WTC11 (cell line): Measurements from ENCODE around the gene KAT7. TPM values are rescaled to one million over a fixed set of nuclear protein-coding genes. Genes with fewer than 3 reads are reported as not detected.
"Not testable (repeated sequence)": the region's sequence is repeated elsewhere in the genome, so short reads cannot be mapped to it uniquely, and the experiment has no call there.

ENCODE experiments used
- ATAC-seq: fragments of 200-7000 bp; cut with Tn5 transposase; 2 replicates; pipeline ENCODE4 v1.10.0; 2021; ENCODE audit warnings: mild to moderate bottlenecking, moderate library complexity
- CTCF ChIA-PET: fragments of 300-600 bp; sonication (Branson Sonifier 250); formaldehyde crosslinking; loops from one replicate; lab custom pipeline; 2021; ENCODE audit warnings: antibody characterized with exemption; lab: Charles Lee
- POLR2A ChIA-PET: fragments of 350-600 bp; sonication (Branson Sonifier 250); formaldehyde crosslinking; loops from one replicate; lab custom pipeline; 2021; ENCODE audit warnings: antibody characterized with exemption; lab: Charles Lee
- DNase-seq: peaks from one replicate; pipeline ENCODE4 v3.0.0; 2021; ENCODE audit warnings: low spot score
- H3K27ac Mint-ChIP-seq: 2 replicates; pipeline ENCODE4 v1.8.0; 2021; ENCODE audit warnings: mixed read lengths
- H3K27me3 Mint-ChIP-seq: 2 replicates; pipeline ENCODE4 v1.8.0; 2021; ENCODE audit warnings: low read depth, mild to moderate bottlenecking, moderate library complexity, mixed read lengths
- H3K36me3 Mint-ChIP-seq: 2 replicates; pipeline ENCODE4 v1.8.0; 2021; ENCODE audit warnings: mixed read lengths
- H3K4me1 Mint-ChIP-seq: 2 replicates; pipeline ENCODE4 v1.8.0; 2022; ENCODE audit warnings: mixed read lengths
- H3K4me3 Mint-ChIP-seq: 2 replicates; pipeline ENCODE4 v1.8.0; 2021; ENCODE audit warnings: mild to moderate bottlenecking, moderate library complexity, mixed read lengths
- H3K9me3 Mint-ChIP-seq: 2 replicates; pipeline ENCODE4 v1.8.0; 2021; ENCODE audit warnings: mixed read lengths
- ATF1 ChIP-seq: sonication (generic); formaldehyde crosslinking; IDR thresholded peaks from 2 replicates; pipeline ENCODE4 v1.8.1; 2023; ENCODE audit warnings: mild to moderate bottlenecking, moderate library complexity, missing genetic modification reagents
- CREB1 ChIP-seq: sonication (generic); formaldehyde crosslinking; IDR thresholded peaks from 2 replicates; pipeline ENCODE4 v1.8.0; 2023; ENCODE audit warnings: mild to moderate bottlenecking, missing genetic modification reagents
- CREM ChIP-seq: sonication (generic); formaldehyde crosslinking; IDR thresholded peaks from 2 replicates; pipeline ENCODE4 v1.8.1; 2022; ENCODE audit warnings: mild to moderate bottlenecking, missing genetic modification reagents, moderate library complexity
- E2F5 ChIP-seq: sonication (generic); formaldehyde crosslinking; IDR thresholded peaks from 2 replicates; pipeline ENCODE4 v1.8.1; 2022; ENCODE audit warnings: mild to moderate bottlenecking, moderate library complexity, missing genetic modification reagents
- ESRRA ChIP-seq: sonication (generic); formaldehyde crosslinking; IDR thresholded peaks from 2 replicates; pipeline ENCODE4 v1.8.1; 2022; ENCODE audit warnings: mild to moderate bottlenecking, missing genetic modification reagents, borderline replicate concordance
- ETV6 ChIP-seq: sonication (generic); formaldehyde crosslinking; IDR thresholded peaks from 2 replicates; pipeline ENCODE4 v1.8.1; 2022; ENCODE audit warnings: mild to moderate bottlenecking, missing genetic modification reagents
- KAT7 ChIP-seq: sonication (generic); formaldehyde crosslinking; IDR thresholded peaks from 2 replicates; pipeline ENCODE4 v1.8.1; 2023; ENCODE audit warnings: missing genetic modification reagents, mild to moderate bottlenecking, borderline replicate concordance
- NFATC4 ChIP-seq: fragments of 250-450 bp; sonication (Bioruptor Pico); IDR thresholded peaks from 2 replicates; pipeline ENCODE4 v1.9.0; 2021; ENCODE audit warnings: mild to moderate bottlenecking
- NR2C2 ChIP-seq: sonication (generic); formaldehyde crosslinking; IDR thresholded peaks from 2 replicates; pipeline ENCODE4 v1.8.0; 2022; ENCODE audit warnings: mild to moderate bottlenecking, missing genetic modification reagents
- PREB ChIP-seq: sonication (generic); formaldehyde crosslinking; IDR thresholded peaks from 2 replicates; pipeline ENCODE4 v1.8.1; 2022; ENCODE audit warnings: mild to moderate bottlenecking, missing genetic modification reagents, moderate library complexity, borderline replicate concordance
- RORB ChIP-seq: fragments of 250-450 bp; sonication (Bioruptor Pico); IDR thresholded peaks from 2 replicates; pipeline ENCODE4 v1.9.0; 2021; ENCODE audit warnings: mild to moderate bottlenecking
- SMAD4 ChIP-seq: sonication (generic); formaldehyde crosslinking; IDR thresholded peaks from 2 replicates; pipeline ENCODE4 v1.8.0; 2022; ENCODE audit warnings: mild to moderate bottlenecking, missing genetic modification reagents
- TCF7 ChIP-seq: sonication (generic); formaldehyde crosslinking; IDR thresholded peaks from 2 replicates; pipeline ENCODE4 v1.8.0; 2022; ENCODE audit warnings: mild to moderate bottlenecking, low read depth, missing genetic modification reagents, moderate library complexity
- TEAD1 ChIP-seq: sonication (generic); formaldehyde crosslinking; IDR thresholded peaks from 2 replicates; pipeline ENCODE4 v1.8.0; 2022; ENCODE audit warnings: mild to moderate bottlenecking, missing genetic modification reagents
- TEAD4 ChIP-seq: sonication (generic); formaldehyde crosslinking; IDR thresholded peaks from 2 replicates; pipeline ENCODE4 v1.8.0; 2022; ENCODE audit warnings: mild to moderate bottlenecking, missing genetic modification reagents
- TP53 ChIP-seq: sonication (generic); formaldehyde crosslinking; IDR thresholded peaks from 2 replicates; pipeline ENCODE4 v1.8.1; 2023; ENCODE audit warnings: mild to moderate bottlenecking, missing genetic modification reagents
- USF2 ChIP-seq: sonication (generic); formaldehyde crosslinking; IDR thresholded peaks from 2 replicates; pipeline ENCODE4 v1.8.1; 2023; ENCODE audit warnings: mild to moderate bottlenecking, missing genetic modification reagents, moderate library complexity
- ZNF121 ChIP-seq: sonication (generic); formaldehyde crosslinking; IDR thresholded peaks from 2 replicates; pipeline ENCODE4 v1.8.0; 2023; ENCODE audit warnings: missing genetic modification reagents
- ZNF219 ChIP-seq: sonication (generic); formaldehyde crosslinking; IDR thresholded peaks from 2 replicates; pipeline ENCODE4 v1.8.0; 2023; ENCODE audit warnings: missing genetic modification reagents, mild to moderate bottlenecking, borderline replicate concordance
- ZNF281 ChIP-seq: sonication (generic); formaldehyde crosslinking; IDR thresholded peaks from 2 replicates; pipeline ENCODE4 v1.8.0; 2023; ENCODE audit warnings: mild to moderate bottlenecking, missing genetic modification reagents
- ZNF423 ChIP-seq: fragments of 250-450 bp; sonication (Bioruptor Pico); IDR thresholded peaks from 2 replicates; pipeline ENCODE4 v2.1.2; 2022; ENCODE audit warnings: mild to moderate bottlenecking, moderate library complexity
- ZSCAN18 ChIP-seq: fragments of 250-450 bp; sonication (Bioruptor Pico); IDR thresholded peaks from 2 replicates; pipeline ENCODE4 v2.1.2; 2022; ENCODE audit warnings: mild to moderate bottlenecking, moderate library complexity
- total RNA-seq: library from RNA; stranded (reverse); gene quantifications from 3 replicates; pipeline ENCODE4 v1.2.3, GENCODE V29; 2021
- TF ChIP-seq, protein P1 (sequence below): sonication (generic); formaldehyde crosslinking; IDR thresholded peaks from 2 replicates; pipeline ENCODE4 v1.8.1; 2023; ENCODE audit warnings: mild to moderate bottlenecking, moderate library complexity, missing genetic modification reagents

The KAT7 gene
- total RNA-seq, 1 experiment from 2014 or later = 199 TPM

- TF ChIP-seq PREB (no peak), CREB1 (CRISPR knock-in tag) (no peak), TEAD4 (CRISPR knock-in tag) (no peak), E2F5 (CRISPR knock-in tag) (no peak), RORB (CRISPR knock-in tag) (no peak), KAT7 (CRISPR knock-in tag) (no peak), ETV6 (CRISPR knock-in tag) (no peak)
- TF ChIP-seq, protein P1, sequence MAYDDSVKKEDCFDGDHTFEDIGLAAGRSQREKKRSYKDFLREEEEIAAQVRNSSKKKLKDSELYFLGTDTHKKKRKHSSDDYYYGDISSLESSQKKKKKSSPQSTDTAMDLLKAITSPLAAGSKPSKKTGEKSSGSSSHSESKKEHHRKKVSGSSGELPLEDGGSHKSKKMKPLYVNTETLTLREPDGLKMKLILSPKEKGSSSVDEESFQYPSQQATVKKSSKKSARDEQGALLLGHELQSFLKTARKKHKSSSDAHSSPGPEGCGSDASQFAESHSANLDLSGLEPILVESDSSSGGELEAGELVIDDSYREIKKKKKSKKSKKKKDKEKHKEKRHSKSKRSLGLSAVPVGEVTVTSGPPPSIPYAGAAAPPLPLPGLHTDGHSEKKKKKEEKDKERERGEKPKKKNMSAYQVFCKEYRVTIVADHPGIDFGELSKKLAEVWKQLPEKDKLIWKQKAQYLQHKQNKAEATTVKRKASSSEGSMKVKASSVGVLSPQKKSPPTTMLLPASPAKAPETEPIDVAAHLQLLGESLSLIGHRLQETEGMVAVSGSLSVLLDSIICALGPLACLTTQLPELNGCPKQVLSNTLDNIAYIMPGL = no peak
- TF ChIP-seq, all 79 proteins: peak for 0
These were observed 35.1 kb downstream of the KAT7 start (continued) for GRCh38 chr17:49823614-49824013.

- POLR2A ChIA-PET = no interaction called here
- H3K9me3 Mint-ChIP-seq = no peaks in the 10 kb centered on the region
- H3K27ac Mint-ChIP-seq = 0 out of 2 replicates have a peak overlapping the region, but pooled peaks have one; percentile 2
- no peaks in the 10 kb centered on the region for H3K27me3 Mint-ChIP-seq
- no peak overlapping the region for H3K4me3 Mint-ChIP-seq
- H3K36me3 Mint-ChIP-seq = peaks cover 87% of the 10 kb centered on the region
- DNase-seq (no peak), ATAC-seq (no peak)
- TF ChIP-seq TCF7 (CRISPR knock-in tag) = no peak
- TF ChIP-seq ZNF281 (CRISPR knock-in tag) = no peak
- no peak for TF ChIP-seq TEAD1 (CRISPR knock-in tag)
- TF ChIP-seq ESRRA (CRISPR knock-in tag) = no peak
- no peak for TF ChIP-seq ATF1 (CRISPR knock-in tag)
- TF ChIP-seq ZNF219 = no peak
- no peak for TF ChIP-seq TP53 (CRISPR knock-in tag)
- no peak for TF ChIP-seq ZNF121
- TF ChIP-seq USF2 (CRISPR knock-in tag) = no peak
- TF ChIP-seq ZSCAN18 (CRISPR knock-in tag) = no peak
- TF ChIP-seq CREM (CRISPR knock-in tag) = no peak
- TF ChIP-seq SMAD4 (CRISPR knock-in tag) = no peak
- TF ChIP-seq ZNF423 (CRISPR knock-in tag) = no peak
- no peak for TF ChIP-seq NFATC4 (CRISPR knock-in tag)
- no peak for TF ChIP-seq NR2C2 (CRISPR knock-in tag)
- H3K4me1 Mint-ChIP-seq = peaks cover 38% of the 10 kb centered on the region
- CTCF ChIA-PET = no interaction called here
These were observed 37.2 kb downstream of the KAT7 start for GRCh38 chr17:49825645-49826044.

DNA sequence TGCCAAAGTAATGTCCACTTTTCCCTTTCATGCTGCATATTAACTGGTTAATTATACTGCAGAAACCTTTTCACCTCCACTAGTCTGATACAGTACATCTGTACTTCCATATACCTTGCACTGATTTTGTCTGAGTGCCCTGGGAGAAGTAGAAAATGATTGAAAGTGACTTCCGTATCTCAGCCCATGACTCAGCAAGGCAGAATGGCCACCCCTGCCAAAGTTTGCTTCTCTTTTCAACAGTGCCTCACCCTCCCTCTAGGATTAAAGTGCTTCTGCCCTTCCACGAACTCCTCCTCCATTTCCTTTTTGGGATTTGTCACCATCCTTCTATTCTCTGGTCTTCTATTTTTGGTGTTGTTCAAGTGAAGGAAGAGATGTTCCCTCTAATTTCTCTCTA, 39.8 kb downstream of the KAT7 start:
- H3K4me3 Mint-ChIP-seq, ATAC-seq, DNase-seq, POLR2A ChIA-PET, H3K9me3 Mint-ChIP-seq, CTCF ChIA-PET, H3K27me3 Mint-ChIP-seq: not testable (repeated sequence)
- H3K27ac Mint-ChIP-seq = peak overlapping the region; percentile 78
- peaks cover 76% of the 10 kb centered on the region for H3K36me3 Mint-ChIP-seq
- H3K4me1 Mint-ChIP-seq = peaks cover 24% of the 10 kb centered on the region
